22Rv1 (cell line): ENCODE measurements around the gene NPEPL1.

Experiments used
- ZFX ChIP-seq: fragments of 450-650 bp; IDR thresholded peaks from 2 replicates; pipeline ENCODE4 v1.6.1; 2017; ENCODE audit warnings: antibody characterized with exemption, borderline replicate concordance
- TF ChIP-seq, protein P1 (sequence below): fragments of 450-650 bp; IDR thresholded peaks from 2 replicates; pipeline ENCODE4 v1.5.1; 2017; ENCODE audit warnings: mild to moderate bottlenecking

DNA sequence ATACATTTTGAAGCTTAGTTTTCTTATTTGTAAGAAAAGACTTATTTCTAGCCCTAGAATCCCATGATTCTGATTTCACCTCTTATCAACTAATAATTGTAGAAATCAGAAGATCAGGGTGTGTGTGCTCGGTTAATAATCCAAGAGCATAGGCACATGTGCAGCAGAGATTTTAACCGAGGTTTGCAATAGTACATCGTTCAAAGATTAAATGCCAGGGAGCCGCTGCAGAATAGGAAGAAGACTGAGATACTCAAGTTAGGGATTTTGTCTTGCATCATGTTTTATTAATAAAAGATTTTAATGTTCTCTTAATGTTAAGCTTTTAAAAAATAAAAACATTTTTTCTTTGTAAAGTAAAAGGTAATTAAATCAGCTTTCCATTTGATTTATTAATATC is 34.6 kb upstream of the NPEPL1 start:
- TF ChIP-seq, protein P1, sequence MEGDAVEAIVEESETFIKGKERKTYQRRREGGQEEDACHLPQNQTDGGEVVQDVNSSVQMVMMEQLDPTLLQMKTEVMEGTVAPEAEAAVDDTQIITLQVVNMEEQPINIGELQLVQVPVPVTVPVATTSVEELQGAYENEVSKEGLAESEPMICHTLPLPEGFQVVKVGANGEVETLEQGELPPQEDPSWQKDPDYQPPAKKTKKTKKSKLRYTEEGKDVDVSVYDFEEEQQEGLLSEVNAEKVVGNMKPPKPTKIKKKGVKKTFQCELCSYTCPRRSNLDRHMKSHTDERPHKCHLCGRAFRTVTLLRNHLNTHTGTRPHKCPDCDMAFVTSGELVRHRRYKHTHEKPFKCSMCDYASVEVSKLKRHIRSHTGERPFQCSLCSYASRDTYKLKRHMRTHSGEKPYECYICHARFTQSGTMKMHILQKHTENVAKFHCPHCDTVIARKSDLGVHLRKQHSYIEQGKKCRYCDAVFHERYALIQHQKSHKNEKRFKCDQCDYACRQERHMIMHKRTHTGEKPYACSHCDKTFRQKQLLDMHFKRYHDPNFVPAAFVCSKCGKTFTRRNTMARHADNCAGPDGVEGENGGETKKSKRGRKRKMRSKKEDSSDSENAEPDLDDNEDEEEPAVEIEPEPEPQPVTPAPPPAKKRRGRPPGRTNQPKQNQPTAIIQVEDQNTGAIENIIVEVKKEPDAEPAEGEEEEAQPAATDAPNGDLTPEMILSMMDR: no peak
- TF ChIP-seq ZFX: no peak
